ENCODE results near the gene PHF21B.

DNA sequence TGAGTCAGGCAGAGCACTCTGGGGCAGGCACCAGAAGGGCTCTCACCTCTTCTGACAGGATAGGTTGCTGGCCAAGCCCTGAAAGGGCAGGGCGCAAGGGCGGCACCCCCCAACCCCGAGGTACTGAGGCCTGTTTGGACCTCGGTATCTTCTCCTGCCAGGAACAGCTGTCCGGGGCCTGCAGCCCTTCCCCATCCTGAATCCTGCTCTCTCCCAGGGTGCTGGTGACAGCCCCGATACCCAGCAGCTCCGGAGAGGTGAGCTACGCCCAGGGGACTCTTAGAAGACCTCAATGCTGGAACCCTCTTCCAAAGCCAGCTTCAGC lies 79.1 kb downstream of the PHF21B start:
- TF ChIP-seq, protein P1, sequence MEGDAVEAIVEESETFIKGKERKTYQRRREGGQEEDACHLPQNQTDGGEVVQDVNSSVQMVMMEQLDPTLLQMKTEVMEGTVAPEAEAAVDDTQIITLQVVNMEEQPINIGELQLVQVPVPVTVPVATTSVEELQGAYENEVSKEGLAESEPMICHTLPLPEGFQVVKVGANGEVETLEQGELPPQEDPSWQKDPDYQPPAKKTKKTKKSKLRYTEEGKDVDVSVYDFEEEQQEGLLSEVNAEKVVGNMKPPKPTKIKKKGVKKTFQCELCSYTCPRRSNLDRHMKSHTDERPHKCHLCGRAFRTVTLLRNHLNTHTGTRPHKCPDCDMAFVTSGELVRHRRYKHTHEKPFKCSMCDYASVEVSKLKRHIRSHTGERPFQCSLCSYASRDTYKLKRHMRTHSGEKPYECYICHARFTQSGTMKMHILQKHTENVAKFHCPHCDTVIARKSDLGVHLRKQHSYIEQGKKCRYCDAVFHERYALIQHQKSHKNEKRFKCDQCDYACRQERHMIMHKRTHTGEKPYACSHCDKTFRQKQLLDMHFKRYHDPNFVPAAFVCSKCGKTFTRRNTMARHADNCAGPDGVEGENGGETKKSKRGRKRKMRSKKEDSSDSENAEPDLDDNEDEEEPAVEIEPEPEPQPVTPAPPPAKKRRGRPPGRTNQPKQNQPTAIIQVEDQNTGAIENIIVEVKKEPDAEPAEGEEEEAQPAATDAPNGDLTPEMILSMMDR (IDR thresholded peaks at IDR 0.05) = no peak
- TF ChIP-seq EP300 (IDR thresholded peaks at IDR 0.05) (no peak), POLR2AphosphoS5 (IDR thresholded peaks at IDR 0.05) (no peak)

All from suprapubic skin (tissue), 4 donors.